A549 (cell line): Measurements from ENCODE around the gene PFN3. TPM values are rescaled to one million over a fixed set of nuclear protein-coding genes. Genes with fewer than 3 reads are reported as not detected.
A peak's percentile ranks its signal among the peaks of the same experiment; 100 is the strongest.

Source experiments
- ATAC-seq, 2 experiments: fragments of 200-7000 bp in 1 of 2; fragments of >200 bp in 1 of 2; cut with Nextera tagmentation in 1 of 2; cut with Tn5 transposase in 1 of 2; 3 replicates each; pipeline versions ENCODE4 v1.8.0 to v1.9.1; 2018 to 2020; ENCODE audit warnings: mild to moderate bottlenecking in 1 of 2, moderate library complexity in 1 of 2
- CTCF ChIA-PET: fragments of 300-600 bp; sonication (Branson Sonifier 250); formaldehyde crosslinking; extraction: SDS; loops from one replicate; lab custom pipeline; 2021; ENCODE audit warnings: antibody characterized with exemption, inconsistent platforms; lab: Yijun Ruan, JAX
- POLR2A ChIA-PET: fragments of 350-600 bp; formaldehyde crosslinking; extraction: SDS; loops from one replicate; lab custom pipeline; 2021; ENCODE audit warnings: antibody characterized with exemption, inconsistent platforms; lab: Yijun Ruan, JAX
- DNase-seq, 2 experiments: peaks; one replicate each; pipeline versions ENCODE4 v3.0.0 to v3.0.0-alpha.2; 2011 to 2016; ENCODE audit warnings: low read depth in 1 of 2, low spot score in 1 of 2
- FAIRE-seq: peaks from 2 replicates; lab custom pipeline; 2011; peaks lifted over from hg19 to GRCh38; lab: Jason Lieb, UNC
- H3K27ac ChIP-seq, 2 experiments: fragments of >200 bp; sonication (Bioruptor Twin); formaldehyde crosslinking; 3 replicates each; pipeline ENCODE4 v1.5.1; 2016 to 2017
- H3K4me1 ChIP-seq: fragments of >200 bp; sonication (Bioruptor Twin); formaldehyde crosslinking; 3 replicates; pipeline ENCODE4 v1.6.1; 2016
- H3K4me2 ChIP-seq: fragments of >200 bp; sonication (Bioruptor Twin); formaldehyde crosslinking; 3 replicates; pipeline ENCODE4 v1.6.1; 2016
- H3K4me3 ChIP-seq: fragments of >200 bp; sonication (Bioruptor Twin); formaldehyde crosslinking; 3 replicates; pipeline ENCODE4 v1.5.1; 2016
- H3K9me3 ChIP-seq: fragments of >200 bp; sonication (Bioruptor Twin); formaldehyde crosslinking; 3 replicates; pipeline ENCODE4 v1.6.1; 2016
- ATOH8 ChIP-seq: fragments of 250-450 bp; sonication (Bioruptor Pico); IDR thresholded peaks from 2 replicates; pipeline ENCODE4 v1.5.0; 2020; ENCODE audit warnings: low read depth, mild to moderate bottlenecking, moderate library complexity
- CBX2 ChIP-seq: fragments of 200-600 bp; sonication (generic); IDR thresholded peaks from 2 replicates; pipeline ENCODE4 v1.6.1; 2016; ENCODE audit warnings: low read depth, mild to moderate bottlenecking, borderline replicate concordance
- CBX8 ChIP-seq: fragments of 200-600 bp; sonication (generic); IDR thresholded peaks from 2 replicates; pipeline ENCODE4 v1.6.1; 2016
- CEBPB ChIP-seq, 2 experiments: fragments of >200 bp in 1 of 2; sonication (Bioruptor Twin) in 1 of 2; formaldehyde crosslinking in 1 of 2; IDR thresholded peaks; 2 replicates each; pipeline ENCODE4 v1.6.1; 2012 to 2016
- CHD2 ChIP-seq: fragments of 150-350 bp; IDR thresholded peaks from 2 replicates; pipeline ENCODE4 v1.6.1; 2014; ENCODE audit warnings: low read length; ENCODE audit not compliant: partially characterized antibody
- CHD4 ChIP-seq: fragments of 200-600 bp; sonication (generic); IDR thresholded peaks from 2 replicates; pipeline ENCODE4 v1.6.1; 2016; ENCODE audit warnings: antibody characterized with exemption, mild to moderate bottlenecking, borderline replicate concordance
- E2F6 ChIP-seq: IDR thresholded peaks from 2 replicates; pipeline ENCODE4 v1.6.1; 2012; ENCODE audit warnings: low read depth, borderline replicate concordance
- FOXS1 ChIP-seq: fragments of 250-450 bp; sonication (Bioruptor Pico); IDR thresholded peaks from 2 replicates; pipeline ENCODE4 v1.5.0; 2020; ENCODE audit warnings: mild to moderate bottlenecking, moderate library complexity
- HES2 ChIP-seq: fragments of >200 bp; sonication (Bioruptor Twin); formaldehyde crosslinking; IDR thresholded peaks from 2 replicates; pipeline ENCODE4 v1.6.1; 2016
- KDM1A ChIP-seq: fragments of 200-600 bp; sonication (generic); IDR thresholded peaks from 2 replicates; pipeline ENCODE4 v1.6.1; 2016; ENCODE audit warnings: low read depth, mild to moderate bottlenecking
- MAFK ChIP-seq: fragments of 450-650 bp; IDR thresholded peaks from 2 replicates; pipeline ENCODE4 v1.6.1; 2014; ENCODE audit not compliant: partially characterized antibody
- MAZ ChIP-seq: fragments of 150-350 bp; IDR thresholded peaks from 2 replicates; pipeline ENCODE4 v1.6.1; 2014; ENCODE audit warnings: antibody characterized with exemption, low read depth, low read length, borderline replicate concordance
- PHF8 ChIP-seq: fragments of 200-600 bp; sonication (generic); IDR thresholded peaks from 2 replicates; pipeline ENCODE4 v1.6.1; 2016; ENCODE audit warnings: low read depth, mild to moderate bottlenecking, antibody characterized with exemption, moderate library complexity, borderline replicate concordance
- SREBF2 ChIP-seq: fragments of 450-650 bp; IDR thresholded peaks from 2 replicates; pipeline ENCODE4 v1.6.1; 2014; ENCODE audit warnings: mild to moderate bottlenecking, moderate library complexity
- TFCP2L1 ChIP-seq: fragments of 250-450 bp; sonication (Bioruptor Pico); IDR thresholded peaks from 2 replicates; pipeline ENCODE4 v1.5.0; 2021; ENCODE audit warnings: mild to moderate bottlenecking
- USF2 ChIP-seq: fragments of 450-650 bp; IDR thresholded peaks from 2 replicates; pipeline ENCODE4 v1.6.1; 2014; ENCODE audit warnings: antibody characterized with exemption
- ZC3H11A ChIP-seq: fragments of 450-650 bp; IDR thresholded peaks from 2 replicates; pipeline ENCODE4 v1.6.1; 2014; ENCODE audit warnings: antibody characterized with exemption, mild to moderate bottlenecking
- WGBS: methylation state at CpG from one replicate; pipeline ENCODE4 v1.1.6; 2017; ENCODE audit errors: missing lambda C conversion rate; 5-methylcytosine and 5-hydroxymethylcytosine counted together
- polyA plus RNA-seq, 4 experiments: library from polyadenylated mRNA; depleted of rRNA in 3 of 4; stranded (reverse); fragments of >200 nt; fragmentation: RNase III in 1 of 4; extraction: RNeasy Plus Mini Kit Qiagen cat#74134 plus additional on column Dnase treatment in 1 of 4; gene quantifications; 2 replicates in 3 of 4; 3 replicates in 1 of 4; pipeline ENCODE4 v1.2.3, GENCODE V29; 2011 to 2017

Gene PFN3
- polyA plus RNA-seq, 2 of the 4 experiments (the other 2 are of a cell fraction), result not detected

GRCh38 chr5:177432839-177433657, 32.6 kb upstream of the PFN3 start:
- POLR2A ChIA-PET, result interaction anchor here (1.5 kb wide), 1 partner anchor 8 kb away, joined by 4 read pairs; no protein-coding TSS in a partner anchor

GRCh38 chr5:177432143-177432838, 31.8 kb upstream of the PFN3 start:
- peak in 1 of 2 experiments; percentile 1; a peak in 1 of 6 replicates for ATAC-seq
- Histone ChIP-seq H3K4me2 (no peak overlapping the region), H3K27ac (no peak overlapping the region; a peak in 1 of 6 replicates), H3K9me3 (no peaks in the 10 kb centered on the region), H3K4me3 (no peak overlapping the region), H3K4me1 (peaks cover 10% of the 10 kb centered on the region)
- no peak for DNase-seq
- FAIRE-seq, result no peak
- no peak for TF ChIP-seq SREBF2
- no peak for TF ChIP-seq USF2
- no peak for TF ChIP-seq HES2
- TF ChIP-seq CBX8, result no peak
- no peak for TF ChIP-seq CHD2
- TF ChIP-seq CHD4, result no peak
- 89% methylated on average over 9 of the region's 18 CpGs for WGBS
- ChIA-PET POLR2A (interaction anchor here (1.1 to 1.5 kb wide), 2 partner anchors 9 to 30 kb away, joined by 3 to 4 read pairs; no protein-coding TSS in a partner anchor), CTCF (interaction anchor here (1.1 to 36.0 kb wide), 6 partner anchors 8 to 114 kb away, joined by 3 to 871 read pairs (median 10); partner anchors contain the start of gene PRR7)

More at GRCh38 chr5:177432839-177433657, 32.6 kb upstream of the PFN3 start:
- CTCF ChIA-PET, result interaction anchor here (1.0 to 36.0 kb wide), 6 partner anchors 9 to 67 kb away, joined by 3 to 871 read pairs (median 10); partner anchors contain the start of gene PRR7
- no peak for DNase-seq
- no peak overlapping the region for H3K4me3 ChIP-seq
- no peak for ATAC-seq
- FAIRE-seq, result no peak
- H3K4me1 ChIP-seq, result peaks cover 2% of the 10 kb centered on the region; the same call in 1 of the 3 replicates
- no peaks in the 10 kb centered on the region for H3K9me3 ChIP-seq
- no peak for TF ChIP-seq FOXS1 (CRISPR knock-in tag)
- no peak for TF ChIP-seq PHF8
- no peak for TF ChIP-seq E2F6
- no peak for TF ChIP-seq MAFK
- TF ChIP-seq TFCP2L1, result no peak
- no peak for TF ChIP-seq CBX2
- TF ChIP-seq CBX8, result no peak
- no peak for TF ChIP-seq KDM1A
- TF ChIP-seq ATOH8, result no peak
- no peak for TF ChIP-seq ZC3H11A
- TF ChIP-seq HES2, result no peak
- TF ChIP-seq CEBPB (IDR thresholded peaks at IDR 0.05), result no peak
- no peak for TF ChIP-seq MAZ
- no peak overlapping the region for H3K4me2 ChIP-seq
- no peak overlapping the region; a peak in 1 of 6 replicates for H3K27ac ChIP-seq
- WGBS, result 84% methylated on average over 17 of the region's 25 CpGs
